ENCODE measurements around the gene SP7. TPM values are rescaled to one million over a fixed set of nuclear protein-coding genes. Genes with fewer than 3 reads are reported as not detected.

Gene SP7
- total and polyA plus RNA-seq, 9 of the 15 experiments (the other 6 are each of a cell fraction or from before 2014, with no cell fraction given), result 0.04 TPM; not detected in 8

DNA sequence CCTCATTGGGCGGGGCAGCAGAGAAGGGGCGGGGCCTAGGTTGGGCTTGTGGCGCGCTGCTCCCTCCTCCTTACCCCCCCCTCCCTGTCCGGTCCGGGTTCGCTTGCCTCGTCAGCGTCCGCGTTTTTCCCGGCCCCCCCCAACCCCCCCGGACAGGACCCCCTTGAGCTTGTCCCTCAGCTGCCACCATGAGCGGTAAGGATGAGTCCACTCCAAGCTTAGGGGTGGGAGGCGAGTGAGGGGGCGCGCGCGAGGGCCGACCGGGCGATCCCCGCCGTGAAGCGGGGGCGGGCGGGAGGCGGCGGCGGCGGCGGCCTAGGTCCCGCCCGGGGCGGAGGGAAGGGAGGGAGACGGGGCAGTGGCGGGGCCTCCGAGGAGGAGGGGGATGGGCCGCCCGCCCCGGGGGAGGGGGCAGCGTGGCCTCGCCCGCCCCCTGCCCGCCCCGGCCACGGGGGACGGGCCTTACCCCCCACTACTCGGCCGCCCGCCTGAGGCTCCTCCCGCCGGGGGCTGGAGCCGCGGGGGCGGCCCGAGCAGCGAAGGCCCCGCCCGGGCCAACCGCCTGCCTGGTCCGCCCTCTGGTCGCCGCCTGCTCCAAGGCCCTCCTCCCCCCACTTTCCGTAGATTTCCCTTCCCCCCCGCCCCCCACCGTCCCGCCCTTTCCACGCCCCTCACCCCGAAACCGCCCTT lies 44.1 kb upstream of the SP7 start, which contains the start of gene SP1:
Gene SP1 (plus strand): TSS at position 73 of the 690 bp plus-strand sequence. CDS start 116 bp downstream, at position 189.
- peaks cover 33 to 38% of the 10 kb centered on the region in 2 experiments for H3K4me1 ChIP-seq (replicated peaks in 1 of 2; ENCODE audit: control insufficient read depth in 2 of 2, insufficient read depth in 2 of 2, low read length in 2 of 2)
- peak; percentile 80 for ATAC-seq
- peak within 1 kb of the TSS; percentile 87 for H3K4me2 ChIP-seq (ENCODE audit: insufficient read depth, low read length)
- no TSS peak for BruUV-seq (replicated peaks)
- H3K79me2 ChIP-seq (ENCODE audit: control insufficient read depth, insufficient read depth, low read length), result peaks cover 43% of the 10 kb centered on the region
- peak within 1 kb of the TSS; percentile 88 to 92 for H3K9ac ChIP-seq (ENCODE audit: insufficient read depth in 1 of 2, low read depth in 2 of 2, low read length in 2 of 2)
- in situ Hi-C loops (cut with MboI) (no loop called here), intact Hi-C loops (cut with micrococcal nuclease) (loop anchor here (1.0 to 2.0 kb wide), 2 partner anchors 14 to 41 kb away; no protein-coding TSS in a partner anchor)
- H3K27me3 ChIP-seq (ENCODE audit: control insufficient read depth in 2 of 2, insufficient read depth in 2 of 2, low read length in 2 of 2), result no peaks in the 10 kb centered on the region
- ChIA-PET POLR2A (interaction anchor here (0.8 to 2.2 kb wide), 14 partner anchors 9 to 121 kb away, joined by 3 to 15 read pairs (median 5); partner anchors contain the start of genes AAAS, ESPL1 and TARBP2), CTCF (ENCODE audit: low intra/inter-chr PET ratio) (interaction anchor here (3.5 kb wide), 1 partner anchor 27 kb away, joined by 20 read pairs; no protein-coding TSS in a partner anchor)
- H2AFZ ChIP-seq (ENCODE audit: low read depth, low read length), result peak within 1 kb of the TSS; percentile 57
- WGBS (ENCODE audit: insufficient coverage, low coverage, missing lambda C conversion rate), result 0% methylated on average over 2 of the region's 71 CpGs
- H3K36me3 ChIP-seq (ENCODE audit: control insufficient read depth, insufficient read depth, low read length), result peaks cover 37% of the 10 kb centered on the region
- DNase-seq (ENCODE audit: extremely low read depth in 1 of 4, low spot score in 3 of 4), result peak; percentile 91 to 94 (median 93)
- no peaks in the 10 kb centered on the region for H3K9me3 ChIP-seq (replicated peaks; ENCODE audit: control insufficient read depth, insufficient read depth, low read depth, low read length)
- H3K4me3 ChIP-seq, result peak within 1 kb of the TSS; percentile 62
- H4K20me1 ChIP-seq (replicated peaks; ENCODE audit: control insufficient read depth, insufficient read depth, low read length), result no peaks in the 10 kb centered on the region
- H3K27ac ChIP-seq (ENCODE audit: extremely low read depth, low read depth, low read length), result peak within 1 kb of the TSS; percentile 94
- H3K9me1 ChIP-seq (ENCODE audit: control insufficient read depth, insufficient read depth, low read length), result no peaks in the 10 kb centered on the region
- no peak for FAIRE-seq
- TF ChIP-seq, protein P1, sequence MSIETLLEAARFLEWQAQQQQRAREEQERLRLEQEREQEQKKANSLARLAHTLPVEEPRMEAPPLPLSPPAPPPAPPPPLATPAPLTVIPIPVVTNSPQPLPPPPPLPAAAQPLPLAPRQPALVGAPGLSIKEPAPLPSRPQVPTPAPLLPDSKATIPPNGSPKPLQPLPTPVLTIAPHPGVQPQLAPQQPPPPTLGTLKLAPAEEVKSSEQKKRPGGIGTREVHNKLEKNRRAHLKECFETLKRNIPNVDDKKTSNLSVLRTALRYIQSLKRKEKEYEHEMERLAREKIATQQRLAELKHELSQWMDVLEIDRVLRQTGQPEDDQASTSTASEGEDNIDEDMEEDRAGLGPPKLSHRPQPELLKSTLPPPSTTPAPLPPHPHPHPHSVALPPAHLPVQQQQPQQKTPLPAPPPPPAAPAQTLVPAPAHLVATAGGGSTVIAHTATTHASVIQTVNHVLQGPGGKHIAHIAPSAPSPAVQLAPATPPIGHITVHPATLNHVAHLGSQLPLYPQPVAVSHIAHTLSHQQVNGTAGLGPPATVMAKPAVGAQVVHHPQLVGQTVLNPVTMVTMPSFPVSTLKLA (conservative IDR thresholded peaks at IDR 0.05), result peak in 1 of 2 experiments; percentile 47; a peak in 1 of 4 replicates
- TF ChIP-seq NEUROD1 (IDR thresholded peaks at IDR 0.05; ENCODE audit: borderline replicate concordance, low read depth, low read length, partially characterized antibody) (no peak), MAZ (CRISPR knock-in tag; conservative IDR thresholded peaks at IDR 0.05 in 1 of 2, IDR thresholded peaks at IDR 0.05 in 1 of 2) (peak; percentile 95 to 96), GABPA (tag; conservative IDR thresholded peaks at IDR 0.05; ENCODE audit: low read depth) (peak; percentile 30), RBFOX2 (IDR thresholded peaks at IDR 0.05; ENCODE audit: low read depth, low read length) (peak; percentile 65), NBN (IDR thresholded peaks at IDR 0.05; ENCODE audit: low read depth) (no peak), CREM (IDR thresholded peaks at IDR 0.05; ENCODE audit: low read depth) (peak; percentile 29; the same call in 1 of the 2 replicates), ZFX (CRISPR knock-in tag; IDR thresholded peaks at IDR 0.05) (peak; percentile 42; the same call in 1 of the 2 replicates), ELF1 (tag; IDR thresholded peaks at IDR 0.05) (0 out of 2 replicates have a peak, but pooled peaks have one; percentile 5), ILF3 (IDR thresholded peaks at IDR 0.05; ENCODE audit: borderline replicate concordance) (0 out of 2 replicates have a peak, but pooled peaks have one; percentile 59), RB1 (IDR thresholded peaks at IDR 0.05; ENCODE audit: low read depth) (0 out of 2 replicates have a peak, but pooled peaks have one; percentile 15), MYC (IDR thresholded peaks at IDR 0.05; ENCODE audit: low read depth, low read length) (peak; percentile 7; the same call in 1 of the 2 replicates), MYC (CRISPR knock-in tag; IDR thresholded peaks at IDR 0.05; ENCODE audit: borderline replicate concordance, low read depth) (no peak), PRPF4 (IDR thresholded peaks at IDR 0.05; ENCODE audit: insufficient read depth, low read depth, low read length, poor library complexity, severe bottlenecking) (no peak)
- TF ChIP-seq, protein P2, sequence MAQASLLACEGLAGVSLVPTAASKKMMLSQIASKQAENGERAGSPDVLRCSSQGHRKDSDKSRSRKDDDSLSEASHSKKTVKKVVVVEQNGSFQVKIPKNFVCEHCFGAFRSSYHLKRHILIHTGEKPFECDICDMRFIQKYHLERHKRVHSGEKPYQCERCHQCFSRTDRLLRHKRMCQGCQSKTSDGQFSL (CRISPR knock-in tag; IDR thresholded peaks at IDR 0.05), result peak; percentile 98
- TF ChIP-seq, protein P2 (tag; IDR thresholded peaks at IDR 0.05), result peak in 1 of 2 experiments; percentile 98; a peak in 2 of 4 replicates
- TF ChIP-seq, protein P3, sequence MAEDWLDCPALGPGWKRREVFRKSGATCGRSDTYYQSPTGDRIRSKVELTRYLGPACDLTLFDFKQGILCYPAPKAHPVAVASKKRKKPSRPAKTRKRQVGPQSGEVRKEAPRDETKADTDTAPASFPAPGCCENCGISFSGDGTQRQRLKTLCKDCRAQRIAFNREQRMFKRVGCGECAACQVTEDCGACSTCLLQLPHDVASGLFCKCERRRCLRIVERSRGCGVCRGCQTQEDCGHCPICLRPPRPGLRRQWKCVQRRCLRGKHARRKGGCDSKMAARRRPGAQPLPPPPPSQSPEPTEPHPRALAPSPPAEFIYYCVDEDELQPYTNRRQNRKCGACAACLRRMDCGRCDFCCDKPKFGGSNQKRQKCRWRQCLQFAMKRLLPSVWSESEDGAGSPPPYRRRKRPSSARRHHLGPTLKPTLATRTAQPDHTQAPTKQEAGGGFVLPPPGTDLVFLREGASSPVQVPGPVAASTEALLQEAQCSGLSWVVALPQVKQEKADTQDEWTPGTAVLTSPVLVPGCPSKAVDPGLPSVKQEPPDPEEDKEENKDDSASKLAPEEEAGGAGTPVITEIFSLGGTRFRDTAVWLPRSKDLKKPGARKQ (CRISPR knock-in tag; IDR thresholded peaks at IDR 0.05), result no peak

All from K562 (cell line).